Activated CD4-positive, alpha-beta T cell treated with anti-CD3 and anti-CD28 coated beads for 1 hour (primary cell): ENCODE data around the gene EGR1.

Experiments
- DNase-seq: peaks from one replicate; pipeline ENCODE4 v3.0.0-alpha.2; 2020

The EGR1 gene

GRCh38 chr5:138465261-138466124, at the start of gene EGR1:
EGR1 (plus strand) TSS chr5:138465479; CDS start chr5:138465762, 283 bp downstream.
- DNase-seq = peak; percentile 94

- DNase-seq = no peak
Observed at GRCh38 chr5:138418444-138418843, 46.8 kb upstream of the EGR1 start.

GRCh38 chr5:138425079-138425478, 40.2 kb upstream of the EGR1 start:
- DNase-seq = no peak

- DNase-seq = no peak
Observed at GRCh38 chr5:138435943-138436342, 29.3 kb upstream of the EGR1 start.

- DNase-seq = no peak
Observed at GRCh38 chr5:138438003-138438723, 27.1 kb upstream of the EGR1 start.

GRCh38 chr5:138438724-138439476, 26.4 kb upstream of the EGR1 start, which contains the start of gene REEP2:
REEP2 (plus strand) TSS chr5:138439057; CDS start chr5:138439209, 152 bp downstream.
- peak; percentile 38 for DNase-seq

GRCh38 chr5:138439477-138440158, 25.7 kb upstream of the EGR1 start:
- no peak for DNase-seq

- no peak for DNase-seq
Observed at GRCh38 chr5:138440159-138441073, 24.9 kb upstream of the EGR1 start.

GRCh38 chr5:138441221-138441620, 24.1 kb upstream of the EGR1 start:
- no peak for DNase-seq

- DNase-seq = no peak
Observed at GRCh38 chr5:138444078-138444773, 21.1 kb upstream of the EGR1 start.

GRCh38 chr5:138444774-138445546, 20.3 kb upstream of the EGR1 start:
- no peak for DNase-seq

- no peak for DNase-seq
Observed at GRCh38 chr5:138445547-138446271, 19.6 kb upstream of the EGR1 start.

- no peak for DNase-seq
Observed at GRCh38 chr5:138448070-138448469, 17.2 kb upstream of the EGR1 start.

GRCh38 chr5:138448481-138449398, 16.5 kb upstream of the EGR1 start:
- no peak for DNase-seq

GRCh38 chr5:138449501-138450239, 15.6 kb upstream of the EGR1 start:
- peak; percentile 68 for DNase-seq

GRCh38 chr5:138450971-138451370, 14.3 kb upstream of the EGR1 start:
- DNase-seq = no peak

GRCh38 chr5:138452720-138453119, 12.6 kb upstream of the EGR1 start:
- no peak for DNase-seq
